Measurements from ENCODE around the gene MUC5AC.

Gene MUC5AC

DNA sequence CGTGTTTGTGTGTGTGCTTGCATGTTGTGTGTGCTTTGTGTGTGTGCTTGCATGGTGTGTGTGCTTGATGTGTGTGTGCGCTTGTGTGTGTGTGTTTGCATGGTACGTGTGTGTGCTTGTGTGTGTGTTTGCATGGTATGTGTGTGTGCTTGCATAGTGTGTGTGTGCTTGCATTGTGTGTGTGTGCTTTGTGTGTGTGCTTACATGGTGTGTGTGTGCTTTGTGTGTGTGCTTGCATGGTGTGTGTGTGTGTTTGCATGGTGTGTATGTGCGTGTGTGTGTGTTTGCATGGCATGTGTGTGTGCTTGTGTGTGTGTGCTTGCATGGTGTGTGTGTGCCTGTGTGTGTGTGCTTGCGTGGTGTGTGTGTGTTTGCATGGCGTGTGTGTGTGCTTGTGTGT lies 10.0 kb upstream of the MUC5AC start:
- no peak overlapping the region for H3K4me3 ChIP-seq (ENCODE audit: low read depth, low read length)
- no peak for DNase-seq (ENCODE audit: low read depth)
- TF ChIP-seq, protein P1, sequence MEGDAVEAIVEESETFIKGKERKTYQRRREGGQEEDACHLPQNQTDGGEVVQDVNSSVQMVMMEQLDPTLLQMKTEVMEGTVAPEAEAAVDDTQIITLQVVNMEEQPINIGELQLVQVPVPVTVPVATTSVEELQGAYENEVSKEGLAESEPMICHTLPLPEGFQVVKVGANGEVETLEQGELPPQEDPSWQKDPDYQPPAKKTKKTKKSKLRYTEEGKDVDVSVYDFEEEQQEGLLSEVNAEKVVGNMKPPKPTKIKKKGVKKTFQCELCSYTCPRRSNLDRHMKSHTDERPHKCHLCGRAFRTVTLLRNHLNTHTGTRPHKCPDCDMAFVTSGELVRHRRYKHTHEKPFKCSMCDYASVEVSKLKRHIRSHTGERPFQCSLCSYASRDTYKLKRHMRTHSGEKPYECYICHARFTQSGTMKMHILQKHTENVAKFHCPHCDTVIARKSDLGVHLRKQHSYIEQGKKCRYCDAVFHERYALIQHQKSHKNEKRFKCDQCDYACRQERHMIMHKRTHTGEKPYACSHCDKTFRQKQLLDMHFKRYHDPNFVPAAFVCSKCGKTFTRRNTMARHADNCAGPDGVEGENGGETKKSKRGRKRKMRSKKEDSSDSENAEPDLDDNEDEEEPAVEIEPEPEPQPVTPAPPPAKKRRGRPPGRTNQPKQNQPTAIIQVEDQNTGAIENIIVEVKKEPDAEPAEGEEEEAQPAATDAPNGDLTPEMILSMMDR (IDR thresholded peaks at IDR 0.05; ENCODE audit: low read depth, low read length, missing control alignments), result no peak
- in situ Hi-C loops (cut with HindIII; ENCODE audit: low sequenced_read_pairs), result no loop called here

DNA sequence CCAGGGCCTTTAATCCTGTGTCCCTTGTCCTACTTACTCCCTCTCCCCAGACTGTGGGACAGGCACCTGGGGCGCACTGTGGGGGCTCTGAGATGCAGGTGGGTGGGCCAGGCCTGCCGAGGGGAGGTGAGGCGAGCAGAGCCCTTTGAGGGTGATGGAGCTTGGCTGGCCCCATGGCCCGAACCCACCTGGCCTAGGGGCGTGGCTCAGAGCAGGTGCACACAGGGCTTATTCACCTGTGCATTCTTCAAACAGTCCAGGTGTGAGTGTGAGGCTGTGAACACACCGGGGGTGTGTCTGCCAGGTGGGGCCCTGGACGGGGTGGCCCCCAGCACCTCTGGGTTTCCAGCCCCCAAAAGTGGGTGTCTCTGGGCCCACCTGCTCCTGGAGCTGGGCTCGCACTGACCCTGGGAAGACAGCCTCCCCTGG lies 9.0 kb upstream of the MUC5AC start:
- TF ChIP-seq, protein P1 (IDR thresholded peaks at IDR 0.05; ENCODE audit: low read depth, low read length, missing control alignments), result no peak
- H3K4me3 ChIP-seq (ENCODE audit: low read depth, low read length), result no peak overlapping the region
- no peak for DNase-seq (ENCODE audit: low read depth)
- in situ Hi-C loops (cut with HindIII; ENCODE audit: low sequenced_read_pairs), result no loop called here

DNA sequence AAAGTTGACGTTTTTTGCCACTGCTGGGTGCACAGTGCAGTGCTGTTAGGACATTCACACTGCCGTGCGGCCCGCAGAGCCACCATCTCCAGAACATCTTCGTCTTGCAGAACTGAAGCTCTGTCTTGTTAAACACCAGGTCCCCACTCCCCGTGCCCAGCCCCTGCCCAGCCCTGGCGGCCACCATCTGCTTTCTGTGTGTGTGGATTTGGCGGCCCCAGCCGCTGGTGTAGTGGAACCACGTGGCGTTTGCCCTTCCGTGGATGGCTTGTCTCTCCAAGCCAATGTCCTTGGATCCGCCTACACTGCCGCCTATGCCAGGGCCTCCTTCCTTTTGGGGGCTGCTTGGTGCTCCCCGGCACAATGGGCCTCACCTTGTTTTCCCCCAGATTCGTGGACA lies 8.2 kb upstream of the MUC5AC start:
- no peak overlapping the region for H3K4me3 ChIP-seq (ENCODE audit: low read depth, low read length)
- TF ChIP-seq, protein P1 (IDR thresholded peaks at IDR 0.05; ENCODE audit: low read depth, low read length, missing control alignments), result no peak
- DNase-seq (ENCODE audit: low read depth), result no peak
- in situ Hi-C loops (cut with HindIII; ENCODE audit: low sequenced_read_pairs), result no loop called here

DNA sequence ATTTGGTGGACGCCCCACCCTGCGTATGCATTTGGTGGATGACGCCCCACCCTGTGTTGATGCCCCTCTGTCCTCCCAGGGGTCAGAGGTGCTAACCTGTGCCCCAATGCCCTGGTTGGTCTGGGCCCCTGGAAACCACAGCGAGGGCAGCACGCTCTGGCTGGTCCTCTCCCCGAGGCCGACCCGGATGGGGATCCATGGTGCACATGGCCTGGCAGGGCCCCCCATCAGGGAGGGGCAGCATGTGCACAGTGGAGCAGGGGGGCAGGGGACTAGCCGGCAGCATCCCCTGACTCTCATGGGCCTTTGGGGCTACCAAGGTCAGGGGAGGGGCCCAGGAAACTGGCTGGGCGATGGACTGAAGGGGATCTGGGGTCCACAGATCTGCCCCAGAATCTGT lies 7.6 kb upstream of the MUC5AC start:
- no peak overlapping the region for H3K4me3 ChIP-seq (ENCODE audit: low read depth, low read length)
- in situ Hi-C loops (cut with HindIII; ENCODE audit: low sequenced_read_pairs), result no loop called here
- no peak for DNase-seq (ENCODE audit: low read depth)

DNA sequence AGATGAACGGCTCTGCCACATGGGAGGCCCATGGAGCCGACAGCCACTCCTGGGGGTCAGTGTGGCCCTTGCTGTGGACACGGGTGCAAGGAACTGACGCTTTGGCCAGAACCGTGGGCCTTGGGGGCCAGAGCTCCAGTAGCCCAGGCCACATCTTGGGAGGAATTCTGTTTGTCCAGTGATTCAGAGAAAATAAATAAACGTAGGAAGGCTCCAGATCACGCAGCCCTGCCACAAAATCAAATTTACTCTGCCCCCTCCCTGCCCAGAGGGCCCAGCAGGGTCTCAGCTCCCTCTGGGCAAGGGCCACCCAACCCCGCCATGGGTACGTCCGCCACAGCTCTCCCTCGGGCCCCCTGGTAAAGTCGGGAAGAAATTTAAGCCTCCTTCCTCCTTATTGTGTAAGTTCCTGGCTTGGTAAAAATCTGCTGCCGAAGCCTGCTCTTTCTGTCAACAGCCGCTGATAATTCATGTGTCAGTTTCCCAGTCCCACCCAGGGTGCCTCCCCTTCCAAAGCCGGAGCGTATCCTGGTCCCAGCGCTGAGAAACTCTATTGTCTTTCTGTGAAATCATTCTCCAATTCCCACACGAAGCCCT lies 6.9 kb upstream of the MUC5AC start:
- H3K4me3 ChIP-seq (ENCODE audit: low read depth, low read length), result no peak overlapping the region
- TF ChIP-seq, protein P1 (IDR thresholded peaks at IDR 0.05; ENCODE audit: low read depth, low read length, missing control alignments), result no peak

More for the DNA sequence above, 7.6 kb upstream of the MUC5AC start:
- TF ChIP-seq, protein P1 (IDR thresholded peaks at IDR 0.05; ENCODE audit: low read depth, low read length, missing control alignments), result no peak

DNA sequence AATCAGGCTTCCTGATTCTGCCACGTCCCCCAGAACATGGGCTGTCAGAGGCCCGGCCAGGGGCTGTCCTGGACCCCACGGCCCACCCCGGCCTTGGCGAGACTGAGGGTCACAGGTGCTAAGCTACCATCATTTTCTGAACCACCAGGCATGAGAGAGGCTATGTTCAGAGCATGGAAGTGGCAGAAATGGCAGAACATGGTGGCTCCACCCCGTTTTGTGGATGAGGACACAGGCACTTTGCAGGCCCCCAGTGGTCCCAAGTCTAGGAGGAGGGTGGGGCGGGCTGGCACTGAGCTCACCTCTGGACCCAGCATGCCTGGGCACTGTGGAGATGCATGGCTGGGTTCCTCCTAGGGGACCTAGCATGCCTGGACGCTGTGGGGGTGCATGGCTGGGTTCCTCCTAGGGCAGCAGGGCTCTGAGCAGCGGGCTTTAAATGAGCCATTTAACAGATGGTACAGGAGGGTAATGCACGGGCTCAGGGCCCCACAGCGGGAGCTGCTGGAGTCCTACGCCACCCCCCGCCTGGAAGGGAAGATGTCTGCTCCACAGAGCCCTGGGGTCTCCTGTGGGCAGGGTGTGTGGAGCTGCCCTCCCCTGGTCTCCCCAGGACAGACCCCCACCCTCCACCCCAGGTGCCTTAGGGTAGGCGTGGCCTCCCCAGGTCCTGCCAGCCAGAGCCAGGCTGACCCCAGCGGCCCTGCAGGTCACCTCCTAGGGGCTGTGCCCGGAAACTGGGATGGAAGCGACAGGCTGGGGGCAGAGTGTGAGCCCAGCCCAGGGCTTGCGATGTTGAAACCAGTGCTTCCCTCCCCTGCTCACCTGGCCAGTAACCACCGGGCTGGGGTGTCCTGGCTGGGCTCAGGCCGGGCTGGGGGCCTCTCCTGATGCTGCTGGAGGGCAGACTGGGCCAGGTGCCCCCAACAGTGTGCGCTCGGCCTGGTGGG lies 6.1 kb upstream of the MUC5AC start:
- in situ Hi-C loops (cut with HindIII; ENCODE audit: low sequenced_read_pairs), result no loop called here
- no peak for DNase-seq (ENCODE audit: low read depth)

More for the DNA sequence above, 6.9 kb upstream of the MUC5AC start:
- DNase-seq (ENCODE audit: low read depth), result no peak
- in situ Hi-C loops (cut with HindIII; ENCODE audit: low sequenced_read_pairs), result no loop called here

More for the DNA sequence above, 6.1 kb upstream of the MUC5AC start:
- TF ChIP-seq, protein P1 (IDR thresholded peaks at IDR 0.05; ENCODE audit: low read depth, low read length, missing control alignments), result no peak
- H3K4me3 ChIP-seq (ENCODE audit: low read depth, low read length), result no peak overlapping the region
